B cell (primary cell): ENCODE results near the gene G3BP1. TPM values are rescaled to one million over a fixed set of nuclear protein-coding genes. Genes with fewer than 3 reads are reported as not detected.

Source experiments
- ATAC-seq: fragments of 200-7000 bp; cut with Tn5 transposase; one replicate; pipeline ENCODE4 v1.10.0; 2021; ENCODE audit warnings: low read depth, mild to moderate bottlenecking, moderate number of reproducible peaks, moderate library complexity
- CTCF ChIA-PET: fragments of 350-600 bp; sonication (Branson Sonifier 250); formaldehyde crosslinking; loops from one replicate; lab custom pipeline; 2021; ENCODE audit warnings: antibody characterized with exemption, inconsistent platforms; lab: Charles Lee
- POLR2A ChIA-PET: fragments of 350-600 bp; sonication (Branson Sonifier 250); formaldehyde crosslinking; loops from one replicate; lab custom pipeline; 2021; ENCODE audit warnings: antibody characterized with exemption; lab: Charles Lee
- DNase-seq: peaks from one replicate; pipeline ENCODE4 v3.0.0; 2013
- H2AFZ ChIP-seq: 2 replicates; pipeline ENCODE4 v1.6.1; 2012; ENCODE audit warnings: mild to moderate bottlenecking, low read depth, low read length; ENCODE audit not compliant: insufficient read depth, poor library complexity, severe bottlenecking
- H3K27ac ChIP-seq, 2 donors: 1 replicate in 1 of 2; 2 replicates in 1 of 2; pipeline ENCODE4 v1.5.1; 2012 to 2013; ENCODE audit warnings: low read length in 2 of 2, mild to moderate bottlenecking in 2 of 2, moderate library complexity in 1 of 2
- H3K27me3 ChIP-seq, 4 experiments: fragments of 200-600 bp in 1 of 4; sonication (generic) in 1 of 4; replicated peaks in 1 of 4; 1 replicate in 2 of 4; 2 replicates in 2 of 4; pipeline versions ENCODE4 v1.6.1 to v1.7.0; 2013 to 2016; ENCODE audit warnings: low read length in 3 of 4, mild to moderate bottlenecking in 2 of 4, mixed read lengths in 1 of 4, moderate library complexity in 1 of 4; ENCODE audit not compliant: insufficient read depth in 4 of 4, control insufficient read depth in 3 of 4; ENCODE audit errors: control extremely low read depth in 1 of 4
- H3K36me3 ChIP-seq, 2 experiments: replicated peaks in 1 of 2; 1 replicate in 1 of 2; 2 replicates in 1 of 2; pipeline versions ENCODE4 v1.6.1 to v1.7.1; 2013; ENCODE audit warnings: low read length in 1 of 2; ENCODE audit not compliant: insufficient read depth in 2 of 2, control insufficient read depth in 1 of 2; ENCODE audit errors: control extremely low read depth in 1 of 2, extremely low read depth in 1 of 2
- H3K4me1 ChIP-seq, 2 donors: fragments of 200-600 bp in 1 of 2; sonication (generic) in 1 of 2; 1 replicate in 1 of 2; 2 replicates in 1 of 2; pipeline versions ENCODE4 v1.5.1 to v1.6.1; 2013 to 2017; ENCODE audit warnings: low read length in 2 of 2; ENCODE audit not compliant: control insufficient read depth in 2 of 2, insufficient read depth in 2 of 2
- H3K4me2 ChIP-seq: replicated peaks from 2 replicates; pipeline ENCODE3; 2012; ENCODE audit warnings: mild to moderate bottlenecking, low read depth, low read length; ENCODE audit not compliant: poor library complexity, severe bottlenecking
- H3K4me3 ChIP-seq, 5 experiments: fragments of 200-600 bp in 1 of 5; sonication (generic) in 1 of 5; 1 replicate in 3 of 5; 2 replicates in 2 of 5; pipeline versions ENCODE4 v1.5.1 to v1.7.0; 2011 to 2016; ENCODE audit warnings: low read length in 4 of 5, mild to moderate bottlenecking in 4 of 5, low read depth in 2 of 5, control low read depth in 1 of 5, moderate library complexity in 1 of 5; ENCODE audit not compliant: insufficient read depth in 1 of 5; ENCODE audit errors: control extremely low read depth in 1 of 5, extremely low read depth in 1 of 5
- H3K79me2 ChIP-seq: fragments of 200-600 bp; sonication (generic); one replicate; pipeline ENCODE4 v1.6.0; 2016; ENCODE audit warnings: low read length; ENCODE audit not compliant: control insufficient read depth, insufficient read depth
- H3K9ac ChIP-seq: fragments of 200-600 bp; sonication (generic); 2 replicates; pipeline ENCODE4 v1.6.1; 2017; ENCODE audit warnings: mild to moderate bottlenecking, low read length, moderate library complexity
- H3K9me3 ChIP-seq, 3 donors: one replicate each; pipeline versions ENCODE4 v1.6.1 to v1.7.1; 2013; ENCODE audit warnings: low read length in 2 of 3; ENCODE audit not compliant: control insufficient read depth in 2 of 3, insufficient read depth in 1 of 3; ENCODE audit errors: control extremely low read depth in 1 of 3
- H4K20me1 ChIP-seq: 2 replicates; pipeline ENCODE4 v1.6.0; 2012; ENCODE audit warnings: mild to moderate bottlenecking, low read length; ENCODE audit not compliant: insufficient read depth, control insufficient read depth, poor library complexity, severe bottlenecking
- H3K27ac Mint-ChIP-seq: one replicate; pipeline ENCODE4 v1.8.0; 2021; ENCODE audit warnings: mixed read lengths
- H3K27me3 Mint-ChIP-seq: one replicate; pipeline ENCODE4 v1.8.0; 2021; ENCODE audit warnings: mixed read lengths
- H3K4me1 Mint-ChIP-seq: one replicate; pipeline ENCODE4 v1.8.0; 2021; ENCODE audit warnings: mixed read lengths
- H3K4me3 Mint-ChIP-seq: one replicate; pipeline ENCODE4 v1.8.0; 2021; ENCODE audit warnings: mixed read lengths
- H3K9me3 Mint-ChIP-seq: one replicate; pipeline ENCODE4 v1.8.0; 2022; ENCODE audit warnings: mixed read lengths; ENCODE audit not compliant: insufficient read depth
- EZH2 ChIP-seq: IDR thresholded peaks from 2 replicates; pipeline ENCODE4 v1.6.1; 2012; ENCODE audit warnings: borderline replicate concordance, low read depth, mild to moderate bottlenecking, moderate library complexity, low read length; ENCODE audit not compliant: insufficient read depth, poor library complexity, severe bottlenecking
- WGBS: methylation state at CpG from one replicate; pipeline ENCODE4 v1.1.5; 2013; ENCODE audit warnings: missing lambda C conversion rate; ENCODE audit not compliant: insufficient coverage; 5-methylcytosine and 5-hydroxymethylcytosine counted together
- intact Hi-C: fragments of 100-400 bp; cut with micrococcal nuclease; formaldehyde crosslinking; loops from one replicate; pipeline ENCODE4 v1.10.0; 2022
- polyA plus RNA-seq: library from polyadenylated mRNA; depleted of rRNA; stranded (reverse); fragments of >200 nt; gene quantifications from 2 replicates; pipeline ENCODE4 v1.2.3, GENCODE V29; 2012
- total RNA-seq, 2 donors: library from RNA; stranded (reverse); fragments of 120-200 nt in 1 of 2; gene quantifications; 1 replicate in 1 of 2; 2 replicates in 1 of 2; pipeline versions ENCODE4 v1.2.3 to v1.2.4, GENCODE V29; 2013 to 2022
- TF ChIP-seq, protein P1 (sequence below): fragments of 200-600 bp; IDR thresholded peaks from one replicate; pipeline ENCODE4 v1.8.0; 2022; ENCODE audit warnings: antibody characterized with exemption, mild to moderate bottlenecking

Gene G3BP1
- total and polyA plus RNA-seq, 2 donors (not counting 1 experiment from before 2014, with no cell fraction given): 12.7 to 159 TPM

DNA sequence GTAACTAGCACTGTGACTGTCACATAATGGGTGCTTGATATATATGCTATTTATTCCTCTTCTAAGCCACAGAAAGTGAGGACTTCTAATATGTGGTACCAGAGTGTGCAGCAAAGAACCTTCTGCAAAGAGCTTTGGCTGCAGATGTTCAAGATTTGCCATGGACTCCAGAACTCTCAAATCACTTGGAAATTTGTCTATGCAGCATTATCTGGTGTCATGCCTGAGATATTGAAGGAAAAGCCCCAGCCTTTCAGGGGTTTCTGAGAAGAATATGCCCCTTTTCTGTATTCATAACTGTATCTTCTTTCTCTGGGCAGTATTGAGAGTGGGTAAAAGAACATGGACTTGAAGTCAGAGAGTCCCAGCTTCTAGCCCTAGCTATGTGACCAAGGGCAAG, 4.8 kb upstream of the G3BP1 start:
- TF ChIP-seq EZH2: no peak
- TF ChIP-seq, protein P1, sequence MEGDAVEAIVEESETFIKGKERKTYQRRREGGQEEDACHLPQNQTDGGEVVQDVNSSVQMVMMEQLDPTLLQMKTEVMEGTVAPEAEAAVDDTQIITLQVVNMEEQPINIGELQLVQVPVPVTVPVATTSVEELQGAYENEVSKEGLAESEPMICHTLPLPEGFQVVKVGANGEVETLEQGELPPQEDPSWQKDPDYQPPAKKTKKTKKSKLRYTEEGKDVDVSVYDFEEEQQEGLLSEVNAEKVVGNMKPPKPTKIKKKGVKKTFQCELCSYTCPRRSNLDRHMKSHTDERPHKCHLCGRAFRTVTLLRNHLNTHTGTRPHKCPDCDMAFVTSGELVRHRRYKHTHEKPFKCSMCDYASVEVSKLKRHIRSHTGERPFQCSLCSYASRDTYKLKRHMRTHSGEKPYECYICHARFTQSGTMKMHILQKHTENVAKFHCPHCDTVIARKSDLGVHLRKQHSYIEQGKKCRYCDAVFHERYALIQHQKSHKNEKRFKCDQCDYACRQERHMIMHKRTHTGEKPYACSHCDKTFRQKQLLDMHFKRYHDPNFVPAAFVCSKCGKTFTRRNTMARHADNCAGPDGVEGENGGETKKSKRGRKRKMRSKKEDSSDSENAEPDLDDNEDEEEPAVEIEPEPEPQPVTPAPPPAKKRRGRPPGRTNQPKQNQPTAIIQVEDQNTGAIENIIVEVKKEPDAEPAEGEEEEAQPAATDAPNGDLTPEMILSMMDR: no peak
- Histone ChIP-seq H3K36me3 (no peaks in the 10 kb centered on the region), H3K4me2 (no peak overlapping the region), H3K27ac (no peak overlapping the region), H4K20me1 (no peaks in the 10 kb centered on the region), H3K4me1 (peaks cover 12 to 17% of the 10 kb centered on the region in 2 donors), H3K9me3 (no peaks in the 10 kb centered on the region), H3K79me2 (peaks cover 4% of the 10 kb centered on the region), H3K9ac (no peak overlapping the region), H3K27me3 (no peaks in the 10 kb centered on the region), H3K4me3 (no peak overlapping the region), H2AFZ (no peak overlapping the region)
- no peak for DNase-seq
- POLR2A ChIA-PET: no interaction called here
- ATAC-seq: no peak
- Mint-ChIP-seq H3K4me1 (peaks cover 7% of the 10 kb centered on the region), H3K27me3 (no peaks in the 10 kb centered on the region), H3K27ac (no peak overlapping the region), H3K9me3 (no peaks in the 10 kb centered on the region), H3K4me3 (no peak overlapping the region)
- intact Hi-C loops: no loop called here
- CTCF ChIA-PET: no interaction called here

DNA sequence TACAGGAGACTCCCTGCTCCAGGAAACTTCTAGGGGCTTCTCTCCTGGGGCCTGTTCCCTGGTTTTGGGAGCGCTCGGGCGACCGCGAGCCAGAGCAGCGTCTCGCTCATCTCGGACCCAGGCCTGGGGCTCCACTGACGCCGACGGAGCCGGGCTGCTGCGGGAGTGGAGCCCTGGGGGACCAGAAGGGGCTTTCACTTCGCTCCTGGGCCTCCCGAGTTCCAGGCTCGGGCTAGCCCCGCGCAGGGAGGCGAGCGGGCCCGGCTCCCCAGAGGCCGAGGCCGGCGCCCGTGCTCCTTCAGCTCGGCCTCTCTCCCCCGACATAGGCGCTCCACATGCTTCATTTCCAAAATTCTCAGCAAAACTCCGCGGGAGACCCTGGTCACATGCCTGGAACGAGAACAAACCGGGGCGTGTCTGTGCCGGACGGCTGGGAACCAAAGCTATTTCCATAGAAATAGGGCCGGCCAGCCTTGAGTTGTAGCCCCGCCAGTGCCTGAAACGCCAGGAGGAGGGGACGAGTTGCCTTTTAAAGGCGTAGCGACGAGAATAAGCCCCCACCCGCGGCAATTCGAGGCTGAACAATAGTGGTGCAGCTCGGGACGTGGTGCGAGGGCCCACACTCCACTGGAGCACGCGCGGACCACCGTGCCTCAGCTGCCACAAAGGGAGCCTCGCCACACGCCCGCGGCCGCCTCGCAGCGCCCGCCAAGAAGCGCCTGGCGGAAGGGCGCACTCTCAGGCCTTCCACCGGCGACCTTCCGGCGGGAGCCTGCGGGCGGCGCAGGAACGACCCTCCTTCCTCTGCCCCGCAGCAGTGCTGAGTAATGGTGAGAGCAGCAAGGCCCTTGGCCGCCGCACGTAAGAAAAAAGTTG, 1.1 kb upstream of the G3BP1 start:
- intact Hi-C loops: loop anchor here (1.0 to 5.0 kb wide), 6 partner anchors 12 to 1358 kb away; partner anchors contain the start of genes ATOX1, CD74, GM2A and SLC36A1
- Mint-ChIP-seq H3K27ac (no peak overlapping the region), H3K4me3 (no peak overlapping the region), H3K27me3 (no peaks in the 10 kb centered on the region), H3K4me1 (peaks cover 35% of the 10 kb centered on the region), H3K9me3 (no peaks in the 10 kb centered on the region)
- Histone ChIP-seq H3K4me1 (peaks cover 39 to 42% of the 10 kb centered on the region in 2 donors), H3K27ac (peak overlapping the region; percentile 87 to 92), H3K27me3 (no peaks in the 10 kb centered on the region), H3K4me3 (peak overlapping the region; percentile 62 to 82 (median 70)), H3K79me2 (peaks cover 37% of the 10 kb centered on the region), H3K9ac (peak overlapping the region; percentile 73), H2AFZ (peak overlapping the region; percentile 82), H4K20me1 (peaks cover 31% of the 10 kb centered on the region), H3K36me3 (no peaks in the 10 kb centered on the region), H3K9me3 (no peaks in the 10 kb centered on the region), H3K4me2 (peak overlapping the region; percentile 86)
- ChIA-PET CTCF (interaction anchor here (0.6 to 1.7 kb wide), 13 partner anchors 10 to 323 kb away, joined by 3 to 13 read pairs (median 4); partner anchors contain the start of gene SLC36A1), POLR2A (interaction anchor here (0.7 to 2.5 kb wide), 11 partner anchors 12 to 518 kb away, joined by 3 to 40 read pairs (median 4); partner anchors contain the start of genes ATOX1 and GM2A)
- DNase-seq: no peak
- WGBS: 8% methylated on average over 73 of the region's 75 CpGs
- TF ChIP-seq, protein P1: no peak
- TF ChIP-seq EZH2: no peak
- peak; percentile 7 for ATAC-seq
